ENCODE results near the gene RASSF5.
A peak's percentile ranks its signal among the peaks of the same experiment; 100 is the strongest.

RASSF5 gene

GRCh38 chr1:206583707-206584648 is 76.6 kb downstream of the RASSF5 start:
- peak in 1 of 2 donors; percentile 80 for DNase-seq (ENCODE audit: extremely low read depth in 1 of 2, low read depth in 1 of 2)

- no peak for DNase-seq (ENCODE audit: extremely low read depth in 1 of 2, low read depth in 1 of 2)
Measured at GRCh38 chr1:206584683-206585082, 77.4 kb downstream of the RASSF5 start.

- no peak for DNase-seq (ENCODE audit: extremely low read depth in 1 of 2, low read depth in 1 of 2)
Measured at GRCh38 chr1:206586501-206587445, 79.4 kb downstream of the RASSF5 start.

- no peak for DNase-seq (ENCODE audit: extremely low read depth in 1 of 2, low read depth in 1 of 2)
Measured at GRCh38 chr1:206587904-206588303, 80.6 kb downstream of the RASSF5 start.

- DNase-seq (ENCODE audit: extremely low read depth in 1 of 2, low read depth in 1 of 2) = no peak
Measured at GRCh38 chr1:206588492-206588891, 81.2 kb downstream of the RASSF5 start.

GRCh38 chr1:206589206-206589605 is 81.9 kb downstream of the RASSF5 start:
- no peak for DNase-seq (ENCODE audit: extremely low read depth in 1 of 2, low read depth in 1 of 2)

GRCh38 chr1:206590025-206590758 is 82.9 kb downstream of the RASSF5 start:
- peak in 1 of 2 donors; percentile 74 for DNase-seq (ENCODE audit: extremely low read depth in 1 of 2, low read depth in 1 of 2)

- no peak for DNase-seq (ENCODE audit: extremely low read depth in 1 of 2, low read depth in 1 of 2)
Measured at GRCh38 chr1:206591226-206591625, 83.9 kb downstream of the RASSF5 start.

GRCh38 chr1:206591696-206592095 is 84.4 kb downstream of the RASSF5 start:
- no peak for DNase-seq (ENCODE audit: extremely low read depth in 1 of 2, low read depth in 1 of 2)

- DNase-seq (ENCODE audit: extremely low read depth in 1 of 2, low read depth in 1 of 2) = no peak
Measured at GRCh38 chr1:206593351-206593925, 86.1 kb downstream of the RASSF5 start.

- DNase-seq (ENCODE audit: extremely low read depth in 1 of 2, low read depth in 1 of 2) = no peak
Measured at GRCh38 chr1:206595581-206596318, 88.4 kb downstream of the RASSF5 start.

- DNase-seq (ENCODE audit: extremely low read depth in 1 of 2, low read depth in 1 of 2) = no peak
Measured at GRCh38 chr1:206596319-206596666, 89.0 kb downstream of the RASSF5 start.

- DNase-seq (ENCODE audit: extremely low read depth in 1 of 2, low read depth in 1 of 2) = no peak
Measured at GRCh38 chr1:206600527-206600926, 93.2 kb downstream of the RASSF5 start.

- no peak for DNase-seq (ENCODE audit: extremely low read depth in 1 of 2, low read depth in 1 of 2)
Measured at GRCh38 chr1:206604861-206605260, 97.5 kb downstream of the RASSF5 start.

GRCh38 chr1:206606867-206607266 is 99.5 kb downstream of the RASSF5 start:
- DNase-seq (ENCODE audit: extremely low read depth in 1 of 2, low read depth in 1 of 2) = no peak

GRCh38 chr1:206608108-206608698 is 100.9 kb downstream of the RASSF5 start:
- peak in 1 of 2 donors; percentile 37 for DNase-seq (ENCODE audit: extremely low read depth in 1 of 2, low read depth in 1 of 2)

- DNase-seq (ENCODE audit: extremely low read depth in 1 of 2, low read depth in 1 of 2) = no peak
Measured at GRCh38 chr1:206609229-206609991, 102.1 kb downstream of the RASSF5 start.

- DNase-seq (ENCODE audit: extremely low read depth in 1 of 2, low read depth in 1 of 2) = peak; percentile 85 to 95
Measured at GRCh38 chr1:206612129-206612876, 105.0 kb downstream of the RASSF5 start, which contains the start of gene EIF2D. TSS of gene EIF2D (minus strand) at chr1:206612465. CDS start at chr1:206612342, 123 bp downstream.

Data from stimulated activated CD8-positive, alpha-beta memory T cell treated with anti-CD3 and anti-CD28 coated beads, Interleukin-7, amount 100 ng/mL, for 48 hours (primary cell).